ENCODE results near the gene PSMB7. TPM values are rescaled to one million over a fixed set of nuclear protein-coding genes. Genes with fewer than 3 reads are reported as not detected.

Gene PSMB7
- total RNA-seq, 1 experiment from 2014 or later = 216 TPM

DNA sequence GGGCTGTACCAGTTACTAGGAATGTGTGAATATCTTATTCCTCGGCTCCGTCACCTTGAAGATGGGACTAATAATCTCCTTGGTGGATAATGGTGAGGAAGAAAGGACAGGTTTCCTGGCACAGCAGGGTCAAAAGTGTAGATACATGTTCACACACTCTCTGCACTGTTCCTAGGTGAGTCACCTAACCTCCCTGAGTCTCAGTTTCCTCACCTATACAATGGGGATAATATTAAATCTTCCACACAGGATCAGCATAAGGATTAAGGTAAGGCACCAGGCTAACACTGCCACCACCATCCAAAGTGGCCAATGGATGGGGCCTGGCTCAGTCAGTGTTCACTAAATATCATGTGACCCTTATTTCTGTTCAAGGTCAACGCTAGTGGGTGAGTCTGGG lies 66.9 kb downstream of the PSMB7 start:
- Mint-ChIP-seq H3K27ac (ENCODE audit: unreplicated experiment) (no peak overlapping the region), H3K9me3 (ENCODE audit: unreplicated experiment) (no peaks in the 10 kb centered on the region), H3K27me3 (ENCODE audit: insufficient read depth, unreplicated experiment) (no peaks in the 10 kb centered on the region), H3K4me1 (ENCODE audit: low read depth, unreplicated experiment) (no peaks in the 10 kb centered on the region), H3K4me3 (ENCODE audit: unreplicated experiment) (no peak overlapping the region), H3K36me3 (ENCODE audit: insufficient read depth, unreplicated experiment) (peaks cover 91% of the 10 kb centered on the region)
- POLR2A ChIA-PET = no interaction called here
- Histone ChIP-seq H3K4me1 (no peaks in the 10 kb centered on the region), H3K27me3 (replicated peaks; ENCODE audit: control insufficient read depth, insufficient read depth, low read length) (no peaks in the 10 kb centered on the region), H3K4me3 (ENCODE audit: low read depth, low read length) (no peak overlapping the region), H3K9me3 (no peaks in the 10 kb centered on the region), H3K36me3 (ENCODE audit: control insufficient read depth, insufficient read depth, low read length) (peaks cover 12% of the 10 kb centered on the region)
- CTCF ChIA-PET = interaction anchor here (1.5 kb wide), 1 partner anchor 17 kb away, joined by 3 read pairs; no protein-coding TSS in a partner anchor
- DNase-seq = no peak
- no TSS peak for BruUV-seq (replicated peaks)
- TF ChIP-seq, protein P1, sequence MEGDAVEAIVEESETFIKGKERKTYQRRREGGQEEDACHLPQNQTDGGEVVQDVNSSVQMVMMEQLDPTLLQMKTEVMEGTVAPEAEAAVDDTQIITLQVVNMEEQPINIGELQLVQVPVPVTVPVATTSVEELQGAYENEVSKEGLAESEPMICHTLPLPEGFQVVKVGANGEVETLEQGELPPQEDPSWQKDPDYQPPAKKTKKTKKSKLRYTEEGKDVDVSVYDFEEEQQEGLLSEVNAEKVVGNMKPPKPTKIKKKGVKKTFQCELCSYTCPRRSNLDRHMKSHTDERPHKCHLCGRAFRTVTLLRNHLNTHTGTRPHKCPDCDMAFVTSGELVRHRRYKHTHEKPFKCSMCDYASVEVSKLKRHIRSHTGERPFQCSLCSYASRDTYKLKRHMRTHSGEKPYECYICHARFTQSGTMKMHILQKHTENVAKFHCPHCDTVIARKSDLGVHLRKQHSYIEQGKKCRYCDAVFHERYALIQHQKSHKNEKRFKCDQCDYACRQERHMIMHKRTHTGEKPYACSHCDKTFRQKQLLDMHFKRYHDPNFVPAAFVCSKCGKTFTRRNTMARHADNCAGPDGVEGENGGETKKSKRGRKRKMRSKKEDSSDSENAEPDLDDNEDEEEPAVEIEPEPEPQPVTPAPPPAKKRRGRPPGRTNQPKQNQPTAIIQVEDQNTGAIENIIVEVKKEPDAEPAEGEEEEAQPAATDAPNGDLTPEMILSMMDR (IDR thresholded peaks at IDR 0.05; ENCODE audit: insufficient read depth in 1 of 2, low read depth in 1 of 2, low read length in 1 of 2, severe bottlenecking in 1 of 2, unreplicated experiment in 1 of 2) = no peak
- intact Hi-C loops (cut with micrococcal nuclease; ENCODE audit: unreplicated experiment) = no loop called here

GRCh38 chr9:124347968-124348358 lies 67.3 kb downstream of the PSMB7 start:
- H3K4me3 Mint-ChIP-seq (ENCODE audit: unreplicated experiment) = no peak overlapping the region
- Histone ChIP-seq H3K36me3 (ENCODE audit: control insufficient read depth, insufficient read depth, low read length) (peaks cover 9% of the 10 kb centered on the region), H3K4me3 (ENCODE audit: low read depth, low read length) (no peak overlapping the region), H3K9me3 (no peaks in the 10 kb centered on the region), H3K27me3 (replicated peaks; ENCODE audit: control insufficient read depth, insufficient read depth, low read length) (no peaks in the 10 kb centered on the region), H3K4me1 (no peaks in the 10 kb centered on the region)
- H3K27me3 Mint-ChIP-seq (ENCODE audit: insufficient read depth, unreplicated experiment) = no peaks in the 10 kb centered on the region
- TF ChIP-seq, protein P1 (IDR thresholded peaks at IDR 0.05; ENCODE audit: insufficient read depth in 1 of 2, low read depth in 1 of 2, low read length in 1 of 2, severe bottlenecking in 1 of 2, unreplicated experiment in 1 of 2) = no peak
- no peaks in the 10 kb centered on the region for H3K4me1 Mint-ChIP-seq (ENCODE audit: low read depth, unreplicated experiment)
- H3K27ac Mint-ChIP-seq (ENCODE audit: unreplicated experiment) = no peak overlapping the region
- no TSS peak for BruUV-seq (replicated peaks)
- no peaks in the 10 kb centered on the region for H3K9me3 Mint-ChIP-seq (ENCODE audit: unreplicated experiment)
- no peak for DNase-seq
- CTCF ChIA-PET = interaction anchor here (1.5 kb wide), 1 partner anchor 17 kb away, joined by 3 read pairs; no protein-coding TSS in a partner anchor
- H3K36me3 Mint-ChIP-seq (ENCODE audit: insufficient read depth, unreplicated experiment) = peaks cover 87% of the 10 kb centered on the region
- POLR2A ChIA-PET = no interaction called here
- intact Hi-C loops (cut with micrococcal nuclease; ENCODE audit: unreplicated experiment) = no loop called here

DNA sequence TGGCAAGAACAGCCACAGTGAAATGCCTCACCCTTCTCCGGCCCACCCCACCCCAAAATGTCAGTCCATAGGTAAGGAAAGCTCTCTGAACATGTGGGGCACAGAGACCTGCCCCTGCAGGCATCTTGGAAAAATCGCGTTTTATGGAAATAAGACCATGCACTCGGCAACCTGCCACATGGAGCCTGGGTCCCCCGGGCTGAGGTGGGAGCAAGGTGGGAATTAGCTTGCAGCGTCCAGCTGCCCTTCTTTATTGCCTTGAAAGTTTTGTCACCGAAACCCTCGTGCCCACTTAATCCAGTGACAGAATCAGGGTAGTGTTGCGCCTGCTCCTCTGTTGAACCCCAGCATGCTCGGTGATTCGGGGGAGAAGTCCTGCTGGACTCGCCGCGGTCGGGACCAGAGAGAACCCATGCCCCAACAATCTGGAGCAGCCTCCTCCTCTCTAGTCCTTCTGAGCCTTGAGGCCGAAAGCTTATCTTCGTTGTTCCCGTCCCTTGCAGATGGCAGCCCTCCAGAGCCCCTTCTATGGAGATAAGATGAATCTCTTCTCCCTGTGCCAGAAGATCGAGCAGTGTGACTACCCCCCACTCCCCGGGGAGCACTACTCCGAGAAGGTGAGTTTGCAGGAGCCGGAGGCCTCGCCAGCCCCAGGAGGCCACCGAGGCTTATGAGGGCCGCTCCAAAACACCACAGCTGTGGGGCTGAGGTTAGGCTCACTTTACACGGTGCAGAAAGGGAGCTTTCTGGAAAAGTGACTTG lies 67.9 kb downstream of the PSMB7 start:
- Mint-ChIP-seq H3K9me3 (ENCODE audit: unreplicated experiment) (no peaks in the 10 kb centered on the region), H3K36me3 (ENCODE audit: insufficient read depth, unreplicated experiment) (peaks cover 81% of the 10 kb centered on the region), H3K27me3 (ENCODE audit: insufficient read depth, unreplicated experiment) (no peaks in the 10 kb centered on the region), H3K4me1 (ENCODE audit: low read depth, unreplicated experiment) (no peaks in the 10 kb centered on the region), H3K4me3 (ENCODE audit: unreplicated experiment) (no peak overlapping the region), H3K27ac (ENCODE audit: unreplicated experiment) (no peak overlapping the region)
- H3K36me3 ChIP-seq (ENCODE audit: control insufficient read depth, insufficient read depth, low read length) = peaks cover 7% of the 10 kb centered on the region
- no peaks in the 10 kb centered on the region for H3K9me3 ChIP-seq
- TF ChIP-seq, protein P1 (IDR thresholded peaks at IDR 0.05; ENCODE audit: insufficient read depth in 1 of 2, low read depth in 1 of 2, low read length in 1 of 2, severe bottlenecking in 1 of 2, unreplicated experiment in 1 of 2) = no peak
- no peaks in the 10 kb centered on the region for H3K4me1 ChIP-seq
- ChIA-PET POLR2A (no interaction called here), CTCF (no interaction called here)
- no peak for DNase-seq
- H3K4me3 ChIP-seq (ENCODE audit: low read depth, low read length) = no peak overlapping the region
- H3K27me3 ChIP-seq (replicated peaks; ENCODE audit: control insufficient read depth, insufficient read depth, low read length) = no peaks in the 10 kb centered on the region
- no TSS peak for BruUV-seq (replicated peaks)
- intact Hi-C loops (cut with micrococcal nuclease; ENCODE audit: unreplicated experiment) = no loop called here
